ENCODE results near the gene TPTE2. TPM values are rescaled to one million over a fixed set of nuclear protein-coding genes. Genes with fewer than 3 reads are reported as not detected.
"Not testable (repeated sequence)": the region's sequence is repeated elsewhere in the genome, so short reads cannot be mapped to it uniquely, and the experiment has no call there.

Gene TPTE2
- total and polyA plus RNA-seq, 8 donors = 0.16 to 0.52 (median 0.35) TPM; not detected in 2

DNA sequence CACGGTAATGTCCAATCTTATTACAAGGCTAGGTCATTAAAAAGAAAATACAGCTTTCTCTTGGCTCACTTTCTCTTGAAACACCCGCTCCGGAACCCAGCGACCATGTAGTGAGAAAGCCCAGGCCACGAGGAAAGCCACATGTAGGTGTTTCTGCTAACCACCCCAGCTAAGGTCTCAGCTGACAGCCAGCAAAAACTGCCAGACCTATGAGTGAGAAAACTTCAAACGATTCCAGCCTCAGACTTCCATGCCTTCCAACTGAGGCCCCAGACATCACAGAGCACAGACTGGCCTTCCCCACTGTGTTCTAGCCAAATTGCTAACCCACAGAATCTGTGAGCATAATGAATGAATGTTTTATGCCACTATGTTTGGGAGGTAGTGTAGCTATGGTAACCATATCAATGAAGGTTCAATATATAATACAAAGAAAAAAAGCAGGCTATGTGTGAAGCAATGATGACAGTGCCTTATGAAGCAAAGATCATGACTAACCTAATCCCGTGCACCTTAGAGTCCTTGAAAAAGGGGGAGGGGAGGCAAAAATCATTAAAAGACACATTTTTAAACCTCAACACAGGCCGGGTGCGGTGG, 11.9 kb upstream of the TPTE2 start:
- Histone ChIP-seq H3K4me3 (no peak overlapping the region), H3K27ac (no peak overlapping the region)
- no peak for DNase-seq

DNA sequence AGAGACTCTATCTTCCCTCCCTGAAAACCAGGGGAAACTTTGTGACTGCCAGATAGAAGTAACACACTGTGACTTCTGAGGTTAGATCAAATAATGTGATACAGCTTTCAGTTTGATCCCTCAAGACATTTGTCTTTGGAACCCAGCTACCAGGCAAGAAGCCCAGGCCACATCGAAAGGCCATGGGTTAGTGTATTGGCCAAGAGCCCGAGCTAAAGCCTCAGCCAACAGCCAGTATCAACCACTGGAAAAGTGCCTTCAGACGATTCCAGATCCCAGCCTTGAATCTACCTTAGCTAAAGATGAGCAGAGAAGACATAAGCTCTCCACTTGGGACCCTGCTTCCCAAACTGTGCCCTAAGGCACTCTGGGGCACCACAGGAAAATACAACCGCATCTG, 10.9 kb upstream of the TPTE2 start:
- no peak overlapping the region for H3K27ac ChIP-seq

More for the DNA sequence above, 11.9 kb upstream of the TPTE2 start:
- intact Hi-C loops (cut with DNase I) = no loop called here
- Histone ChIP-seq H3K4me1 (no peaks in the 10 kb centered on the region), H3K27me3 (no peaks in the 10 kb centered on the region), H3K36me3 (no peaks in the 10 kb centered on the region), H3K9me3 (no peaks in the 10 kb centered on the region)
- TF ChIP-seq, protein P1, sequence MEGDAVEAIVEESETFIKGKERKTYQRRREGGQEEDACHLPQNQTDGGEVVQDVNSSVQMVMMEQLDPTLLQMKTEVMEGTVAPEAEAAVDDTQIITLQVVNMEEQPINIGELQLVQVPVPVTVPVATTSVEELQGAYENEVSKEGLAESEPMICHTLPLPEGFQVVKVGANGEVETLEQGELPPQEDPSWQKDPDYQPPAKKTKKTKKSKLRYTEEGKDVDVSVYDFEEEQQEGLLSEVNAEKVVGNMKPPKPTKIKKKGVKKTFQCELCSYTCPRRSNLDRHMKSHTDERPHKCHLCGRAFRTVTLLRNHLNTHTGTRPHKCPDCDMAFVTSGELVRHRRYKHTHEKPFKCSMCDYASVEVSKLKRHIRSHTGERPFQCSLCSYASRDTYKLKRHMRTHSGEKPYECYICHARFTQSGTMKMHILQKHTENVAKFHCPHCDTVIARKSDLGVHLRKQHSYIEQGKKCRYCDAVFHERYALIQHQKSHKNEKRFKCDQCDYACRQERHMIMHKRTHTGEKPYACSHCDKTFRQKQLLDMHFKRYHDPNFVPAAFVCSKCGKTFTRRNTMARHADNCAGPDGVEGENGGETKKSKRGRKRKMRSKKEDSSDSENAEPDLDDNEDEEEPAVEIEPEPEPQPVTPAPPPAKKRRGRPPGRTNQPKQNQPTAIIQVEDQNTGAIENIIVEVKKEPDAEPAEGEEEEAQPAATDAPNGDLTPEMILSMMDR (IDR thresholded peaks at IDR 0.05) = no peak
- no peak for ATAC-seq

DNA sequence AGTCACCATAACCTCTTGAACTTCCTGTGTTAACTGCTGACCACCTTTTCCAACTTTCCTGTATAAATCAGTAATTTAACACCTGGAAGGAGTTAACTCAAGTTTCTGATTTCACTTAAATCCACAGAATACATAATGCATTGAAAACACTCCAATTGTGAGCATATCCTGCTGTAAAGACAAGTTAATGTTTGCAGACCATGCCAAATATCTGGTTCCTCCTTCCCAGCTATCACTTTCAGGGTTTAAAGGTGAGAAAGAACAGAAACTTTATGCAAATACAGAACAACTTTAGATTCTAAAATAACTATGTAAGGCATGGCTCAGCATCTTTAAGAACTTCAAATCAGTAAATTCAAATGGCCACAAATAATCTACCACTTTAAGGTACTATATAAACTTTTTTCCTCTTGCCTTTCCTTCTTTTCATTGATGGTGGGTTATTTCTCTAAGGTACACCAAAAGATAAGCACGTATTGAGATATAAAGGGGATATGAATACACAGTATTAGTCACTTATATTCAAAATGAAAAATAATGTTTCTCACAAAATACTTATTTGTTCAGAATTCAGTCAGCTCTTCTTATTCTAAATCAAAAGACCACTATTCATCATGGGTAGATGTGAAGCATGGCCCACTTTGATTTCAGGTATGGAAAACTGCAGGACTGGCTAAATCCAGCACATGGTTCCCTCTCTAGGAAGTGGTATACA, 6.6 kb upstream of the TPTE2 start:
- intact Hi-C loops (cut with DNase I) = no loop called here
- no peak overlapping the region for H3K4me3 ChIP-seq
- TF ChIP-seq, protein P1 (IDR thresholded peaks at IDR 0.05) = no peak

More for the DNA sequence above, 10.9 kb upstream of the TPTE2 start:
- Histone ChIP-seq H3K27me3 (no peaks in the 10 kb centered on the region), H3K9me3 (no peaks in the 10 kb centered on the region), H3K4me3 (no peak overlapping the region), H3K4me1 (no peaks in the 10 kb centered on the region), H3K36me3 (no peaks in the 10 kb centered on the region)
- intact Hi-C loops (cut with DNase I) = no loop called here
- ATAC-seq (no peak), DNase-seq (no peak)
- TF ChIP-seq, protein P1 (IDR thresholded peaks at IDR 0.05) = no peak

DNA sequence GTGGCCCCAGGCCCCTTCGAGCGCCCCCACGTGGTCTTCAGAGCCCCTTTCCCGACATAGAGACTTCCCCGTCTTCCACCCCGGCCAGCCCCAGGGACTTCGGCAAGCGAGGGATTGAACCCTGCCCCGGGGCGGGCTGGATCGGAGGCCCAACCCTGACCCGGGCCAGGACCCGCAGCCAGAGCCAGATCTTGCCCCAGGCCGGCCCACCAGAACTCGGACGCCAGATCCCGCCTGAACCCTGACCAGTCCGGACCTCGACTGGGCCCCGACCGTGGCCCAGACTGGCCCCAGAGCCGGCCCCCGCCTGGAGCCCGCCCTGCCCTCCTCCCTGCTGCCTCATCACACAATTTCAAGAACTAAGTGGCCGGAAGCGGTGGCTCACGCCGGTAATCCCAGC, 253 bp upstream of the TPTE2 start:
- ATAC-seq (no peak), DNase-seq (peak in 1 of 4 donors; percentile 69)
- TF ChIP-seq, protein P1 (IDR thresholded peaks at IDR 0.05) = no peak
- H3K4me1 ChIP-seq = no peaks in the 10 kb centered on the region
- peaks cover 0 to 20% of the 10 kb centered on the region in 2 donors for H3K27me3 ChIP-seq
- no peak overlapping the region for H3K4me3 ChIP-seq
- H3K9me3 ChIP-seq = peaks cover 0 to 4% of the 10 kb centered on the region in 2 donors
- H3K36me3 ChIP-seq = no peaks in the 10 kb centered on the region
- H3K27ac ChIP-seq = no peak overlapping the region
- intact Hi-C loops (cut with DNase I) = no loop called here

More for the DNA sequence above, 6.6 kb upstream of the TPTE2 start:
- ATAC-seq = no peak
- H3K4me1 ChIP-seq = no peaks in the 10 kb centered on the region
- no peaks in the 10 kb centered on the region for H3K36me3 ChIP-seq
- no peak overlapping the region for H3K27ac ChIP-seq
- H3K27me3 ChIP-seq = peaks cover 0 to 20% of the 10 kb centered on the region in 2 donors
- no peak for DNase-seq
- no peaks in the 10 kb centered on the region for H3K9me3 ChIP-seq

DNA sequence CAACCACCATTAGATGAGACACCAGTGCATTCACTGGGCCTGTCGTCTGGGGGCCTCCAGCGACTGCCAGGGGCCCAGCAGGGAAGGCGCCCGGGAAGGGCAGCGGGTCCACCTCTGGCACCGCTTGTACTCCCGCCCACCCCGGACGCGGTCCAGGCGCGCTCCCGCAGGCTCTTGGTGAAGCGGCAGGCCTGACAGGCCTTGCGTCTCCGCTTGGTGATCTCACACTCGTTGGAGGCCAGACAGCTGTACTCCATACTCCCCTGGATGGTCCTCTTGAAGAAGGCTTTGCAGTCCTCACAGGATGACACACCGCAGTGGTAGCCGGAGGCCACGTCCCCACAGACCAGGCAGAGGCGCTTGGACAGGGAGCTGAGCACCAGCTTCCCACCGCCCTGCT, 660 bp downstream of the TPTE2 start:
- H3K9me3 ChIP-seq; H3K36me3 ChIP-seq; H3K4me3 ChIP-seq; H3K27ac ChIP-seq; H3K4me1 ChIP-seq; DNase-seq; intact Hi-C loops (cut with DNase I); ATAC-seq: not testable (repeated sequence)
- peaks cover 0 to 14% of the 10 kb centered on the region in 2 donors for H3K27me3 ChIP-seq

DNA sequence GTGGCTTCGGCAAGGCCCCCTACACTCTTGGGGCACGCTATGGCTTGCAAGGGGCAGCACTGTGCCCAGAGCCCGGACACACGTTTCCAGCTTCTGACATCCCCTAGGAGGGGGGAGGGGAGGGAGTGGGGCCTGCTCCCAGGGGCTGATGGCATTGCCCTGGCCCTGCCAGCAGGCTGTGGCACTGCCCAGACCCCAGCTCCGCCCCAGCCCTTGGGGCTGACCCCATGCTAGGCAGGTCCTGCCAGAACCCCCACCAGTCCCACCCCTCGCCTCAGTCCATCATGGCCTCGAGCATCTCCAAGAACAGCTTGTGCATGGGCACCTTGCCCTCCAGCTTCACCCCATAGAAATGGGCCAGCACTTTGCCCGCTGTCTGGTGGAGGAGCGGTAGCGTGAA, 1.6 kb downstream of the TPTE2 start:
- H3K36me3 ChIP-seq; ATAC-seq; DNase-seq; H3K4me1 ChIP-seq; intact Hi-C loops (cut with DNase I); H3K27me3 ChIP-seq; H3K4me3 ChIP-seq; H3K9me3 ChIP-seq; H3K27ac ChIP-seq: not testable (repeated sequence)

DNA sequence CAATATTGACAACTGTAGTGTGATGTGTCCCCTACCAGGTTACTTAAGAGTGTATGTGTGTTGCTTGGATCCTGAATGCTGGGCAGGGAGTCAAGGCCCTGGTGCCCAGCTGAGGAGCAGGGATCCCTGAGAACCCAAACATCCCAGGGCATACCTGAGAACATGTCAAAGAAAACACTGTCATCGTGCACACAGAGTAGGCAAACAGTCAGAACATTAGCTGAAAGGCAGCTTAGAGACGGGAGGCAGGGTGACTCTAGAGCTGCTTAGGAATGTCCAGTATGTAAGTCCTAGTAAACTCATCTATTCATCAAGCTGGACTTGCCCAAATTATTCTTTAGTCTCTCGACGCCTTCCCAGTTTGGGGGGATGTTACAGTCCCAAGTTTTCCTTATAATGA, 4.0 kb downstream of the TPTE2 start:
- H3K4me3 ChIP-seq; H3K27ac ChIP-seq; H3K27me3 ChIP-seq; ATAC-seq; H3K36me3 ChIP-seq; H3K4me1 ChIP-seq; intact Hi-C loops (cut with DNase I); DNase-seq; H3K9me3 ChIP-seq: not testable (repeated sequence)

DNA sequence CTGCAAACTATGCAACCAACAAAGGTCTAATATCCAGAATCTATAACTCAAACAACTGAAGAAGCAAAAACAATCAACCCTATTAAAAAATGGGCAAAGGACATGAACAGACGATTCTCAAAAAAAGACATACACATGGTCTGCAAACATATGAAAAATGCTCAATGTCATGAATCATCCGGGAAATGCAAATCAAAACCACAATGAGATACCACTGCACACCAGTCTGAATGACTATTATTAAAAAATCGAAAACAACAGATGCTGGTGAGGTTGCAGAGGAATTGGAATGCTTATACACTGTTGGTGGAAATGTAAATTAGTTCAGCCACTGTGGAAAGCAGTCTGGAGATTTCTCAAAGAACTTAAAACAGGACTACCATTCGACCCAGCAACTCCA, 12.1 kb downstream of the TPTE2 start:
- ATAC-seq; H3K27ac ChIP-seq; intact Hi-C loops (cut with DNase I): not testable (repeated sequence)

DNA sequence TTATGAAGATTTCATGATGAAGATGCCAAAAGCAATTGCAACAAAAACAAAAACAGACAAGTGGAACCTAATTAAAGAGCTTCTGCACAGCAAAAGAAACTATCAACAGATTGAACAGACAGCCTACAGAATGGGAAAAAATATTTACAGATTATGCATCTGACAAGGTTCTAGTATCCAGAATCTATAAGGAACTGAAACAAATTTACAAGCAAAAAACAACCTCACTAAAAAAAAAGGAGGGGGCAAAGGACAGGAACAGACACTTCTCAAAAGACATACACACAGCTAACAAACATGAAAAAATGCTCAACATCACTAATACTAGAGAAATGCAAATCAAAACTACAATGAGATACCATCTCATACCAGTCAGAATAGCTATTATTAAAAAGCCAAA, 35.7 kb downstream of the TPTE2 start:
- H3K4me1 ChIP-seq; H3K27me3 ChIP-seq; intact Hi-C loops (cut with DNase I); H3K36me3 ChIP-seq; H3K9me3 ChIP-seq; DNase-seq; ATAC-seq; H3K27ac ChIP-seq; H3K4me3 ChIP-seq: not testable (repeated sequence)

More for the DNA sequence above, 12.1 kb downstream of the TPTE2 start:
- not testable (repeated sequence) for H3K9me3 ChIP-seq, H3K36me3 ChIP-seq, H3K27me3 ChIP-seq, DNase-seq, H3K4me1 ChIP-seq, H3K4me3 ChIP-seq
